Naive thymus-derived CD4-positive, alpha-beta T cell (primary cell): ENCODE measurements around the gene CHRNB4. TPM values are rescaled to one million over a fixed set of nuclear protein-coding genes. Genes with fewer than 3 reads are reported as not detected.

Experiments used
- ATAC-seq: fragments of 150-1000 bp; cut with Tn5 transposase; 2 replicates; pipeline ENCODE4 v1.10.0; 2021; ENCODE audit warnings: mild to moderate bottlenecking, moderate library complexity
- CTCF ChIA-PET: fragments of 350-600 bp; sonication (Branson Sonifier 250); formaldehyde crosslinking; loops from one replicate; lab custom pipeline; 2021; ENCODE audit warnings: antibody characterized with exemption; lab: Charles Lee
- POLR2A ChIA-PET: fragments of 350-600 bp; sonication (Branson Sonifier 250); formaldehyde crosslinking; loops from one replicate; lab custom pipeline; 2021; ENCODE audit warnings: antibody characterized with exemption, inconsistent platforms; lab: Charles Lee
- DNase-seq, 9 donors: peaks; one replicate each; pipeline versions ENCODE4 v3.0.0 to v3.0.0-alpha.2; 2020 to 2022; ENCODE audit warnings: mixed read lengths in 1 of 9
- H3K27ac ChIP-seq: one replicate; pipeline ENCODE4 v1.7.0; 2013; ENCODE audit warnings: mild to moderate bottlenecking, low read depth, low read length, moderate library complexity
- H3K27me3 ChIP-seq, 2 donors: one replicate each; pipeline ENCODE4 v1.7.0; 2013; ENCODE audit warnings: low read length in 2 of 2, mild to moderate bottlenecking in 2 of 2, moderate library complexity in 2 of 2; ENCODE audit not compliant: control insufficient read depth in 2 of 2, insufficient read depth in 2 of 2
- H3K36me3 ChIP-seq, 3 experiments: 1 replicate in 2 of 3; 2 replicates in 1 of 3; pipeline ENCODE4 v1.7.0; 2013; ENCODE audit warnings: low read length in 3 of 3, mild to moderate bottlenecking in 3 of 3, moderate library complexity in 1 of 3; ENCODE audit not compliant: insufficient read depth in 3 of 3, control insufficient read depth in 2 of 3
- H3K4me1 ChIP-seq, 2 donors: one replicate each; pipeline ENCODE4 v1.7.0; 2013; ENCODE audit warnings: low read length in 2 of 2, mild to moderate bottlenecking in 2 of 2, moderate library complexity in 1 of 2; ENCODE audit not compliant: control insufficient read depth in 2 of 2, insufficient read depth in 2 of 2
- H3K4me3 ChIP-seq: 2 replicates; pipeline ENCODE4 v1.7.0; 2013; ENCODE audit warnings: mild to moderate bottlenecking, low read length
- H3K9me3 ChIP-seq, 3 experiments: 1 replicate in 2 of 3; 2 replicates in 1 of 3; pipeline ENCODE4 v1.7.0; 2013; ENCODE audit warnings: low read length in 3 of 3; ENCODE audit not compliant: control insufficient read depth in 2 of 3
- H3K27ac Mint-ChIP-seq, 9 donors: one replicate each; pipeline ENCODE4 v1.8.0; 2020 to 2022; ENCODE audit warnings: mixed read lengths in 9 of 9, mild to moderate bottlenecking in 8 of 9, moderate library complexity in 5 of 9, inconsistent platforms in 2 of 9
- H3K27me3 Mint-ChIP-seq, 5 donors: one replicate each; pipeline ENCODE4 v1.8.0; 2021 to 2022; ENCODE audit warnings: mixed read lengths in 5 of 5, mild to moderate bottlenecking in 1 of 5
- H3K36me3 Mint-ChIP-seq, 5 donors: one replicate each; pipeline ENCODE4 v1.8.0; 2020 to 2022; ENCODE audit warnings: mixed read lengths in 5 of 5, mild to moderate bottlenecking in 3 of 5, inconsistent platforms in 1 of 5
- H3K4me1 Mint-ChIP-seq, 7 donors: one replicate each; pipeline ENCODE4 v1.8.0; 2020 to 2022; ENCODE audit warnings: mixed read lengths in 7 of 7, mild to moderate bottlenecking in 3 of 7, inconsistent platforms in 1 of 7
- H3K4me3 Mint-ChIP-seq, 10 donors: one replicate each; pipeline ENCODE4 v1.8.0; 2020 to 2022; ENCODE audit warnings: mild to moderate bottlenecking in 10 of 10, mixed read lengths in 10 of 10, moderate library complexity in 6 of 10, inconsistent platforms in 2 of 10
- H3K9me3 Mint-ChIP-seq, 11 donors: one replicate each; pipeline ENCODE4 v1.8.0; 2020 to 2022; ENCODE audit warnings: mixed read lengths in 11 of 11, mild to moderate bottlenecking in 4 of 11, inconsistent platforms in 1 of 11, moderate library complexity in 1 of 11
- intact Hi-C, 2 donors: fragments of 100-400 bp; cut with micrococcal nuclease; formaldehyde crosslinking; loops; one replicate each; pipeline ENCODE4 v1.15.1; 2023
- polyA plus RNA-seq, 2 donors: library from polyadenylated mRNA; unstranded; fragments of 300-500 nt; fragmentation: Illumina TruSeq; gene quantifications; one replicate each; pipeline ENCODE4 v1.2.3, GENCODE V29; 2021
- total RNA-seq, 6 experiments: library from RNA in 5 of 6; stranded (reverse) in 5 of 6; gene quantifications; 1 replicate in 5 of 6; 2 replicates in 1 of 6; pipeline ENCODE4 v1.2.3 and lab custom pipeline; 2021 to 2026

Gene CHRNB4
- total and polyA plus RNA-seq, 7 experiments from 2014 or later, result not detected

- Histone ChIP-seq H3K27me3 (no peaks in the 10 kb centered on the region), H3K36me3 (no peaks in the 10 kb centered on the region), H3K27ac (no peak overlapping the region), H3K9me3 (no peaks in the 10 kb centered on the region), H3K4me1 (no peaks in the 10 kb centered on the region), H3K4me3 (no peak overlapping the region)
- Mint-ChIP-seq H3K9me3 (no peaks in the 10 kb centered on the region), H3K4me3 (no peak overlapping the region), H3K4me1 (peaks cover 0 to 3% (median 0%) of the 10 kb centered on the region in 7 donors), H3K27me3 (peaks cover 0 to 8% (median 3%) of the 10 kb centered on the region in 5 donors), H3K27ac (no peak overlapping the region), H3K36me3 (no peaks in the 10 kb centered on the region)
- intact Hi-C loops, result no loop called here
- ChIA-PET CTCF (no interaction called here), POLR2A (no interaction called here)
- no peak for ATAC-seq
- DNase-seq, result no peak
These were observed 17.8 kb upstream of the CHRNB4 start for GRCh38 chr15:78658823-78659222.

DNA sequence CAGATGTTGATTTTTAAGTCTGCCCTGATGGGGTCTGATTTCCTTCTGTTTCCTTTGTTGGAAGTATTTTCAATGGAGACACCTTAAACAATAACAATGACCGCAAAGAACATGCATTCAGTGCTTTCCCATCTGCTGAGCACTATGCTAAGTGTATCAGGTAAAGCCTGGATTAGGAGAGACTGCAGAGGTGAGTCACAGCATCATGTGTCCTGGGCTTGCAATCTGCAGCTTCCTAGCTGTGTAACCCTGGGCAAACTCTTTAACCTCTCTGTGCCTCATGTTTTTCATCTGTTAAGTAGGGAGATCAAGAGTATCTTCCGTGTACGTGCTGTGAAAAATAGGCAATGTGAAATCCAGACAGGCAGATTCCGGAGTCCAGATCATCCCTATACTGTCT, 13.3 kb upstream of the CHRNB4 start:
- CTCF ChIA-PET, result no interaction called here
- H3K27ac Mint-ChIP-seq, result no peak overlapping the region

GRCh38 chr15:78651930-78652615, 11.1 kb upstream of the CHRNB4 start:
- ATAC-seq (no peak), DNase-seq (no peak)
- CTCF ChIA-PET, result no interaction called here
- Histone ChIP-seq H3K4me3 (no peak overlapping the region), H3K4me1 (no peaks in the 10 kb centered on the region), H3K36me3 (no peaks in the 10 kb centered on the region), H3K9me3 (no peaks in the 10 kb centered on the region), H3K27ac (no peak overlapping the region), H3K27me3 (no peaks in the 10 kb centered on the region)
- Mint-ChIP-seq H3K27me3 (peaks cover 0 to 7% (median 5%) of the 10 kb centered on the region in 5 donors), H3K4me1 (no peaks in the 10 kb centered on the region), H3K27ac (no peak overlapping the region), H3K4me3 (no peak overlapping the region), H3K9me3 (peaks cover 0 to 1% (median 0%) of the 10 kb centered on the region in 11 donors), H3K36me3 (no peaks in the 10 kb centered on the region)
- POLR2A ChIA-PET, result no interaction called here
- intact Hi-C loops, result no loop called here

More for the DNA sequence above, 13.3 kb upstream of the CHRNB4 start:
- Mint-ChIP-seq H3K36me3 (no peaks in the 10 kb centered on the region), H3K4me1 (no peaks in the 10 kb centered on the region), H3K9me3 (peaks cover 0 to 1% (median 0%) of the 10 kb centered on the region in 11 donors), H3K27me3 (peaks cover 0 to 7% (median 5%) of the 10 kb centered on the region in 5 donors), H3K4me3 (no peak overlapping the region)
- H3K36me3 ChIP-seq, result no peaks in the 10 kb centered on the region
- ATAC-seq (no peak), DNase-seq (no peak)
- intact Hi-C loops, result no loop called here
- no peaks in the 10 kb centered on the region for H3K27me3 ChIP-seq
- no peak overlapping the region for H3K4me3 ChIP-seq
- POLR2A ChIA-PET, result no interaction called here
- no peaks in the 10 kb centered on the region for H3K4me1 ChIP-seq
- H3K9me3 ChIP-seq, result no peaks in the 10 kb centered on the region
- no peak overlapping the region for H3K27ac ChIP-seq

DNA sequence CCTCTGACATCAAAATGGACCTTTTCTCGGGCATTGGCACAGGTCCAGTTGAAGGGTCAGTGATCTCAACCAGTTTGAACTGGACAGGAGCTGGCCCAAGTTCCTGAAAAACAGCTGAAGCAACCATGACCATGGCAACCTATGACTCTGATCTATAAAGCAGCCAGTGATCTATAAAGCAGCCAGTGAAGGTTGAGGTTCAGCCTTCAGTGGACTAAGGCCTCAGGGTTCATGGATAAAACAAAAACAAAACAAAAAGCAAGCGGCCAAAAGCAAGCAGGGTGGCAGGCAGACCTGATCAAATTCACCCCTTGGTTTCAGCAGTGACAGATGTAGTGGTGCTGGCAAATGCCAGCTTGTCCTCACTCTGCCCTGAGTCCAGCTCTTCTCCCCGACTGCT, 10.0 kb upstream of the CHRNB4 start:
- DNase-seq, result no peak
- H3K4me1 Mint-ChIP-seq, result no peaks in the 10 kb centered on the region
- Histone ChIP-seq H3K36me3 (no peaks in the 10 kb centered on the region), H3K4me1 (no peaks in the 10 kb centered on the region), H3K27me3 (no peaks in the 10 kb centered on the region), H3K27ac (no peak overlapping the region), H3K9me3 (no peaks in the 10 kb centered on the region), H3K4me3 (no peak overlapping the region)
- no peaks in the 10 kb centered on the region for H3K36me3 Mint-ChIP-seq
- ChIA-PET CTCF (no interaction called here), POLR2A (no interaction called here)
- H3K27ac Mint-ChIP-seq, result no peak overlapping the region
- peaks cover 0 to 10% (median 2%) of the 10 kb centered on the region in 5 donors for H3K27me3 Mint-ChIP-seq
- no peak overlapping the region for H3K4me3 Mint-ChIP-seq
- no peak for ATAC-seq
- peaks cover 0 to 1% (median 0%) of the 10 kb centered on the region in 11 donors for H3K9me3 Mint-ChIP-seq
- intact Hi-C loops, result no loop called here

GRCh38 chr15:78650022-78650421, 9.0 kb upstream of the CHRNB4 start:
- H3K27ac ChIP-seq, result no peak overlapping the region
- peaks cover 0 to 1% (median 0%) of the 10 kb centered on the region in 11 donors for H3K9me3 Mint-ChIP-seq
- no peaks in the 10 kb centered on the region for H3K36me3 Mint-ChIP-seq
- DNase-seq (no peak), ATAC-seq (no peak)
- no peak overlapping the region for H3K27ac Mint-ChIP-seq
- intact Hi-C loops, result no loop called here
- CTCF ChIA-PET, result no interaction called here
- no peaks in the 10 kb centered on the region for H3K4me1 Mint-ChIP-seq
- no peaks in the 10 kb centered on the region for H3K27me3 ChIP-seq
- POLR2A ChIA-PET, result no interaction called here
- peaks cover 0 to 15% (median 3%) of the 10 kb centered on the region in 5 donors for H3K27me3 Mint-ChIP-seq
- H3K4me3 Mint-ChIP-seq, result no peak overlapping the region
- no peaks in the 10 kb centered on the region for H3K36me3 ChIP-seq
- H3K4me1 ChIP-seq, result no peaks in the 10 kb centered on the region
- no peaks in the 10 kb centered on the region for H3K9me3 ChIP-seq
- H3K4me3 ChIP-seq, result no peak overlapping the region

- intact Hi-C loops, result no loop called here
- DNase-seq, result no peak
- H3K4me1 ChIP-seq, result no peaks in the 10 kb centered on the region
- H3K36me3 ChIP-seq, result no peaks in the 10 kb centered on the region
- peaks cover 0 to 3% of the 10 kb centered on the region in 2 donors for H3K27me3 ChIP-seq
- peaks cover 10 to 19% (median 11%) of the 10 kb centered on the region in 5 donors for H3K27me3 Mint-ChIP-seq
- H3K4me3 Mint-ChIP-seq, result no peak overlapping the region
- peaks cover 0 to 14% (median 9%) of the 10 kb centered on the region in 7 donors for H3K4me1 Mint-ChIP-seq
- no peaks in the 10 kb centered on the region for H3K36me3 Mint-ChIP-seq
- ATAC-seq, result no peak
- H3K9me3 Mint-ChIP-seq, result no peaks in the 10 kb centered on the region
- POLR2A ChIA-PET, result no interaction called here
- CTCF ChIA-PET, result no interaction called here
- no peak overlapping the region for H3K27ac ChIP-seq
- H3K9me3 ChIP-seq, result no peaks in the 10 kb centered on the region
- no peak overlapping the region for H3K27ac Mint-ChIP-seq
- no peak overlapping the region for H3K4me3 ChIP-seq
These were observed 4.0 kb upstream of the CHRNB4 start for GRCh38 chr15:78645009-78645408.

DNA sequence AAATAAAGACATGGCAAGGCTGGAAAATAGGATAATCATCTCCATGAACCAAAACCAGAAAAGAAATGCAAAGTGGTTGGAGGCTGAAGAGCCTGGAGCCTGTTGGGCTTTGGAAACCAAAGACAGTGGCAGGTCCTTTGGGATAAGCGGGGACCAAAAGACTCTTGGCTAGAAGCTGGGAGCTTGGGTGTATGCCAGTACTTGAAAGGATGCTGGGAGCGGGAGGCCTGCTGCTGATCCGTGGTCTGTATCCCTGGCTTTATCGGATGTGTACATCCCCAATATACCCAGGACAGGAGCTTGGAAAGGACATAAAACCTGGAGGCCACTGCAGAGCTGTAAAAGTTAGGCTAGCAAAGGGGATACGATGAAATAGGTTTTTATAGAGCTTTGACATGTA, 1.3 kb upstream of the CHRNB4 start:
- CTCF ChIA-PET, result no interaction called here
- peaks cover 0 to 14% (median 9%) of the 10 kb centered on the region in 7 donors for H3K4me1 Mint-ChIP-seq
- DNase-seq (no peak), ATAC-seq (no peak)
- Histone ChIP-seq H3K4me3 (no peak overlapping the region), H3K27ac (no peak overlapping the region), H3K36me3 (no peaks in the 10 kb centered on the region), H3K4me1 (no peaks in the 10 kb centered on the region), H3K27me3 (peaks cover 0 to 3% of the 10 kb centered on the region in 2 donors), H3K9me3 (no peaks in the 10 kb centered on the region)
- peak overlapping the region in 3 of 10 donors; percentile 57 to 73 (median 71) for H3K4me3 Mint-ChIP-seq
- H3K36me3 Mint-ChIP-seq, result no peaks in the 10 kb centered on the region
- H3K9me3 Mint-ChIP-seq, result no peaks in the 10 kb centered on the region
- H3K27me3 Mint-ChIP-seq, result peaks cover 15 to 28% (median 21%) of the 10 kb centered on the region in 5 donors
- POLR2A ChIA-PET, result no interaction called here
- H3K27ac Mint-ChIP-seq, result peak overlapping the region in 1 of 9 donors; percentile 31
- intact Hi-C loops, result no loop called here
